ENCODE measurements around the gene STX16.

STX16 gene

GRCh38 chr20:58678806-58679205, 27.7 kb downstream of the STX16 start:
- DNase-seq, result no peak

DNA sequence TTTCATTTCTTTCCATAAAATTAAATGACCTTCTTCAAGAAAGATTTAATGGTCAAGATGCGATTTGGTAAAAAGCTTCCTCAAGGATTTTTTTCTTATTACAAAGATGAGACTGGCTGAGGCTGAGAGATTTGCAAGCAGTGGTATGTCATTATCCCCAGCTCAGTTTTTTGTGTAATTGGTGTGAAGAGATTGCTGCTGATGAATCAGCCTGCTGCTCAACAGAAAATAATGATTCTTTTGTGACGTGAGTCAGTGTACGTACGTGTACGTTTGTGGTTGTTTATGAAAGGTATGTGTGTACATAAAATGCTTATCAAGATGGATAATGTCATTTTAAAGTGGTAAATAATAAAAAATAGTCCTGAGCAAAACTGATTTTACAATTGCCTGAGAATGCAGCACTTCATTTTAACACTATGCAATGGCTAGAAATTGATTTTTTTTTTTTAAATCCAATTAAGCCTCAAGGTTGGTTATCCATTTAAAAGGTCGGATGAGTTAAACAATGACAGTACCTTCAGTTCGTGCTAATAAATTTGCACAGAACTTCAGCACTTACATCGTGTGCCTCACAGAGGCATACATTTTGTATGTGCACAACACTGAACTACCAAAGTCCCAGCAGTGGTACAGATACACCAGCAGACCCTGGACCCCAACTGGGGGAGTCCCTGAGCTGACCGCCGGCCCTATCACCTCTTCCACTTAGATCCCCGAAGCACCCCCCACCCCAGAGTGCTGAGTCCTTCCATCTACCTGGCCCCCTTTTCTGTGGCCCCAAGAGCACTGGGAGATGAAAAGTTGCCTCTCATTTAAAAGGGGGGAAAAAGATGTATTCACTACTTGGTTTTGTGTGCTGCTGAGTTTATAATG, 31.8 kb downstream of the STX16 start:
- no peak for DNase-seq

DNA sequence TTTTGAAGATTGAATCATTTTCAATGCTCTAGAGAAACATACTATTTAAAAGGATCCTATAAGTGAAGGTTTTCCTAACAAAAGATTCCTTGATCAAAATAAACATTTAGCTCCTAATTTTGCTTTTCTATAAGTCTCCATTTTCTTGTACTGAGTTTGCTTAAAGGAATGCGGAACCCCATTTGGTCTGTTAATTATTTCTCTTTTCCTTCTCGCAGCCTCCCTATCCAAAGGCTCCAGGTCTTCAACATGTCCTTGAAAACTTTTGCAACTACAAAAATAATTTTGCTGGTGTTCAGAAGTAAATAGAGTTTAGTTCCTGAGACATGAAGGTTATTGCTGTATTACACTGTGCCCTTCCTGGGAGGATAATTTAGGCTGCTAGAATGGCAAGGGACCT, 33.2 kb downstream of the STX16 start:
- no peak for DNase-seq

GRCh38 chr20:58685988-58686387, 34.9 kb downstream of the STX16 start:
- no peak for DNase-seq

- DNase-seq, result no peak
Measured at GRCh38 chr20:58688414-58688813, 37.3 kb downstream of the STX16 start.

DNA sequence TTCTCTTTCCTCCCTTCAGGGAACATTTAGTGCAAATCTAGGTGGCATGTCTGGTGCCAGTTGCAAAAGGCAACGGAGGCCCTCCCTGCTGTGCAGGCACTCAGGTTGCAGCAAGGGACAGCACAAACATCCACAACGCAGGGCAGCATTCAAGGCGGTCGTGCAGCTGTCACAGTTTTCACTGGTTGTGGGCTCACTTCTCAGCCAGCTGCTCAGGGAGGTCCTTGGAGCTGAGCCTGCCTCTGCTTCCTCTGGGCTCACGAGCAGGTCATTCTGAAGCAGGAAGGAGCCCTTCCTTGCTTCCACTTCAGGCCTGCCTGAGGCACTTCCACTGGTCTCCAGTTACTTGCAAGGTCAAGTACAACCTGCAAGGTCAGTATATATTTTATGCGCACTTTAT, 37.8 kb downstream of the STX16 start:
- no peak for DNase-seq

DNA sequence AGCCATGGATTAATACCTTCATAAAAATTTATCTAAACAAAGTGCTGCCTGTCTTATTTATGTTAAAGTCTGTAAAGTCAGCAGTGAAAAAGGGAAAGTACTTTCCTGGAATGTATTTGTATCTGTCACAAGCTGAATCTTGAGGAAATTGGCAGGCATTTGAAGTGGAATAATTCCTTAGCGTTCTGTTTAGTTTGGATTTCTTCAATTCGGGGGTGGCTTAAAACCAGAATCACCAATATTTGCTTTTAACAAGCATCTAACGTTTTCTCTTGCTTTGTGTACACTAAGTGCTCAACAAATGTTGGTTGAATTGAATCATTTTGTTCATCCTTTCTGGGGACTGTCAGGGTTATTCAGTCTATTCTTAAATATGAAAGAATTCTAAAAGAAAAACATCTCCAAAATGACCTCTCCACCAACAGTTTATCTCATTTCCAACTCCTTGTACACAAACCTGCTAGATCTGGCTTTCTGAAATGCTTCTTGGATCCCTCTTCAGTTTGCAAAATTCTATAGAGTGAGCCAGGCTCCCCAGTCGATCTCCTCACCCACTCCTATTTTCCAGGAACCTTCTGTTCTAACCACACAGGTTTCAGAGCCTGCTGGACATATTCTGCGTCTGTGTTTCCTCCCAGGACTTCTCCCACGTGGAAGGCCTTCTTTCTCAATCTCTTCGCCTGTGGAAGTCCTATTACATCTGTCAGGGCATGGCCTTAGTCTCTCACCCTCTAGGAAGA, 39.5 kb downstream of the STX16 start:
- no peak for DNase-seq

DNA sequence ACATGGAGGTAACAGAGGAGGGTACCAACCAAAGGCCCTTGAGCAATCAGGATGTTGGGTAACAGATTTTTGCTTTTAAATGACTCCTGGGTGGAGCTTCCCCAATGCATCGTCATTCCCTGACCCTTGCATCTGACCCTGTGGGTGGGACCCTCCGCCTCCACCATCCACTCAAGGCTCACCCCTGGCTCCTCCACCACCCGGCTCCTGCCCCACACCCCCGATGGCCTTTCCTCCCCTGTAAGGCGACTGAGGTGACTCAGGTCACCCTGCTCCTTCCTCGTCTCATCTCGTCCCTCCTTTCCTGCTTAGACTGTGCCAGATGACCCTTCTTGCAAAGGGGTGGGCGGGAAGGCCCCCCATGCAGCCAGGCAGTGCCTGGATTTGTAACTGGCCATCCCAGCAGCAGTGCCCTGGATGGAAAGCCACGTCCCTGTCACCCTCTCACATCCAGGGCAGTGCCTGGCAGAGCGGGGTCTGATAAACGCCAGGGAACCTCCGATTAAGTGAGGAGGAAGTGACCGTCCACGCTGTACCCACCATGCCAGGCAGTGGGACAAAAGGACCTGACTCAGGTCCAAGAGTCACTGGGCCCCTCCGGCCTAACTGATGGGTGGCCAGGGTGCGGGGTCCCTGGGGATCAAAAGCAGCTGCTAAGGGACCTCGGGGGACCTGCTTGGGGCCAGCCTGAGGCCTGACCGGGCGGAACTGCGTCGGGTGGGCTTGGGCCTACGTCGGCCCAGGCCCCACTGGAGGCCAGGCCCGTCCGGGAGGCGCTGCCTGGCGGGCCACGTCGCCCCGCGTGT, 40.9 kb downstream of the STX16 start:
- no peak for DNase-seq

- peak; percentile 80 for DNase-seq
Measured at GRCh38 chr20:58692579-58693225, 41.6 kb downstream of the STX16 start, which contains the start of gene NPEPL1. Gene NPEPL1 (plus strand): TSS chr20:58692800. CDS start chr20:58692901, 101 bp downstream.

- peak; percentile 66 for DNase-seq
Measured at GRCh38 chr20:58693226-58694006, 42.3 kb downstream of the STX16 start.

- no peak for DNase-seq
Measured at GRCh38 chr20:58694241-58695083, 43.4 kb downstream of the STX16 start.

- no peak for DNase-seq
Measured at GRCh38 chr20:58695084-58695722, 44.1 kb downstream of the STX16 start.

DNA sequence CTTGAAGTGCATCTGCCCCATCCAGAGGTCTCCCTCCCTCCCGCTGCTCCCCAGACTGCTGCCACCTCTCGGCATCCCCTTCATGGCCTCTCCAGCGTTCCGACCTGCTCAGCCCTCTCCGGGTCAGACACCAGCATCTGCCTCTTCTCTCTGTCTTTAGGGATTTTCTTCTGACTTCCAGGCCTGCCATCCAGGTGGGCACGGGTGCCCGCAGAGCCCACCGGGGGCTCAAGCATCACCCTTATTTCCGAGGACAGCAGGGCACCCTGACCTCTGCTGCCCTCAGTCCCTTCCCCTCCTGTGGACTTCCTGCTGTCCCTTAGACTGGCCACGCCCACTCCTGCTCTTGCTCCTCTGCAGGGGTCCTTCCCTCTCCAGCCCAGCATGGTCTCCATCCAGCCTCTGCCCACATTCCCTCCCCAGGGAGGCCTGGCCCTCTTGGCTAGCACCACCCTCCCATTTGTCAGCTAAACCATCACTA, 44.9 kb downstream of the STX16 start:
- DNase-seq, result no peak

- DNase-seq, result no peak
Measured at GRCh38 chr20:58696411-58696961, 45.4 kb downstream of the STX16 start.

GRCh38 chr20:58697201-58697866, 46.3 kb downstream of the STX16 start:
- DNase-seq, result peak; percentile 48

DNA sequence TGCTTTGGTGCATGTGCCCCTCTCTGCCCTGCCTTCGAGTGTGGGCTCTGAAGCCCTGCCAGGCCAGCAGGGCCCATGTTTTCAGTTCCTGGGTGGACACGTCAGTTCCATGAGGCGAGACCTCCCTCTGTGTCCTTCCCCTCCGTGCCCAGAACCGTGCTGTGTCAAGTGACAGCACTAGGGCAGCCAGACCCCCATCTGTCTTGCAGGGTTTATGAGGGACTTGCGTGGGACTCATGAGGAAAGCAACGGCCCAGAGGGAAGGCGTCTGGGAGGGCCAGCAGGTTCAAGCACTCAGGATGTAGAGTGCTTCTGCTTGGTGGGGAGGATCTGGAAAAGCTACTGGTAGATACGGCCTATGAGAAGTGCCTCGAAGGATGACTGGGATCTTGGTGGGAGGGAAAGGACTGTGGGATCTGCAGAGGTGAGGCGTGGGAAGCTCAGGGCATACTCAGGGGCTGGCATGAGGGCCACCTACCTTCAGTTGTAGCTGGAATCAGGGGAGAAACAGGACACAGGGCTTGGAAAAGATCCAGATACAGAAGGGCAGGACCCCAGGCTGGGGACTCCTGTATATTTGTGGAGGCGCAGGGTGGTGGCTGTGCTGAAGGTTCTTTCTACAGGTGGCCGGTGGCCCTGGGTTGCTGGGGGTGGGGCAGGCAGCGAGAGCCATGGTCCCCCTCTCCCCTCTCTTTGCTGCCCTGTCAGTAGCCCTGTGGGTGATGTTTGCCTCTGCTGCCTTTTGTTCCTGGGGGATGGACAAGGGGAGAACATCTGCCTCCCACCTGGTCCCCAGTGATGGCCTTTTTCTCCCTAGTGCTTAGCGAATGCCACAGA, 47.0 kb downstream of the STX16 start:
- no peak for DNase-seq

- peak; percentile 46 for DNase-seq
Measured at GRCh38 chr20:58698741-58699622, 47.9 kb downstream of the STX16 start.

All from activated CD8-positive, alpha-beta memory T cell treated with anti-CD3 and anti-CD28 coated beads, Interleukin-2, amount 50 U/mL, for 48 hours (primary cell).